ENCODE measurements around the gene CSPG4.
"Not testable (repeated sequence)": the region's sequence is repeated elsewhere in the genome, so short reads cannot be mapped to it uniquely, and the experiment has no call there.

The CSPG4 gene

GRCh38 chr15:75687486-75688277 is 25.0 kb downstream of the CSPG4 start:
- ChIA-PET POLR2A (no interaction called here), CTCF (interaction anchor here (0.7 to 5.3 kb wide), 5 partner anchors 17 to 122 kb away, joined by 3 to 44 read pairs (median 10); no protein-coding TSS in a partner anchor)
- TF ChIP-seq CTCF (IDR thresholded peaks at IDR 0.05; ENCODE audit: control extremely low read depth, extremely low read depth, low read depth, missing control alignments): no peak
- DNase-seq (ENCODE audit: extremely low spot score): no peak

- POLR2A ChIA-PET: not testable (repeated sequence)
- CTCF ChIA-PET: interaction anchor here (0.6 to 7.1 kb wide), 29 partner anchors 8 to 453 kb away, joined by 3 to 44 read pairs (median 4); partner anchors contain the start of genes MAN2C1, SNUPN and UBE2Q2
- peak; percentile 74 for TF ChIP-seq CTCF (IDR thresholded peaks at IDR 0.05; ENCODE audit: control extremely low read depth, extremely low read depth, low read depth, missing control alignments)
- peak; percentile 76 for DNase-seq (ENCODE audit: extremely low spot score)
These were observed 26.4 kb downstream of the CSPG4 start for GRCh38 chr15:75686212-75686642.

- TF ChIP-seq CTCF (IDR thresholded peaks at IDR 0.05; ENCODE audit: control extremely low read depth, extremely low read depth, low read depth, missing control alignments): no peak
- no peak for DNase-seq (ENCODE audit: extremely low spot score)
- ChIA-PET CTCF (interaction anchor here (0.9 to 7.1 kb wide), 12 partner anchors 9 to 317 kb away, joined by 3 to 44 read pairs (median 8); partner anchors contain the start of gene MAN2C1), POLR2A (no interaction called here)
These were observed 27.5 kb downstream of the CSPG4 start for GRCh38 chr15:75685195-75685594.

- no peak for DNase-seq (ENCODE audit: extremely low spot score)
- CTCF ChIA-PET: interaction anchor here (0.7 to 7.1 kb wide), 9 partner anchors 8 to 317 kb away, joined by 3 to 33 read pairs (median 5); partner anchors contain the start of gene MAN2C1
- POLR2A ChIA-PET: no interaction called here
- no peak for TF ChIP-seq CTCF (IDR thresholded peaks at IDR 0.05; ENCODE audit: control extremely low read depth, extremely low read depth, low read depth, missing control alignments)
These were observed 28.0 kb downstream of the CSPG4 start for GRCh38 chr15:75684648-75685047.

GRCh38 chr15:75683646-75684312 is 28.9 kb downstream of the CSPG4 start:
- CTCF ChIA-PET: interaction anchor here (0.7 to 7.1 kb wide), 7 partner anchors 8 to 316 kb away, joined by 3 to 33 read pairs (median 3); partner anchors contain the start of gene MAN2C1
- POLR2A ChIA-PET: not testable (repeated sequence)
- TF ChIP-seq CTCF (IDR thresholded peaks at IDR 0.05; ENCODE audit: control extremely low read depth, extremely low read depth, low read depth, missing control alignments): peak; percentile 87
- peak; percentile 84 for DNase-seq (ENCODE audit: extremely low spot score)
